ENCODE results near the gene LETM1.

- TF ChIP-seq CTCF (IDR thresholded peaks at IDR 0.05; ENCODE audit: poor library complexity) (no peak), EZH2 (IDR thresholded peaks at IDR 0.05; ENCODE audit: borderline replicate concordance) (no peak), EZH2phosphoT487 (IDR thresholded peaks at IDR 0.05; ENCODE audit: low read depth, severe bottlenecking, unreplicated experiment) (no peak)
Observed at GRCh38 chr4:1862961-1863296, 7.0 kb upstream of the LETM1 start.
